Neural cell (in vitro differentiated cells): Measurements from ENCODE around the gene MED16. TPM values are rescaled to one million over a fixed set of nuclear protein-coding genes. Genes with fewer than 3 reads are reported as not detected.

Experiments
- H2AFZ ChIP-seq: fragments of 200-600, 300-800 bp; sonication (generic), shearing (Covaris generic); 2 replicates; pipeline ENCODE4 v1.6.0; 2014; ENCODE audit warnings: low read depth, mild to moderate bottlenecking, antibody characterized with exemption, low read length, moderate library complexity
- H3F3A ChIP-seq: fragments of 200-600 bp; shearing (Covaris generic); 2 replicates; pipeline ENCODE4 v1.6.1; 2016; ENCODE audit warnings: mild to moderate bottlenecking, moderate library complexity, mixed read lengths, antibody characterized with exemption, low read length; ENCODE audit not compliant: insufficient read depth, poor library complexity, severe bottlenecking
- H3K27ac ChIP-seq: fragments of 200-600, 300-800 bp; sonication (generic), shearing (Covaris generic); 2 replicates; pipeline ENCODE4 v1.5.1; 2014; ENCODE audit warnings: mild to moderate bottlenecking, low read length, moderate library complexity
- H3K27me3 ChIP-seq: fragments of 300-800, 200-600 bp; sonication (generic), shearing (Covaris generic); 2 replicates; pipeline ENCODE4 v1.6.0; 2014; ENCODE audit warnings: mild to moderate bottlenecking, low read depth, low read length, moderate library complexity; ENCODE audit not compliant: insufficient read depth
- H3K36me3 ChIP-seq: fragments of 300-800, 200-600 bp; sonication (generic), shearing (Covaris generic); 2 replicates; pipeline ENCODE4 v1.5.1; 2014; ENCODE audit warnings: mild to moderate bottlenecking, antibody characterized with exemption, low read length, moderate library complexity; ENCODE audit not compliant: insufficient read depth
- H3K4me2 ChIP-seq: fragments of 300-800, 200-600 bp; sonication (generic), shearing (Covaris generic); 2 replicates; pipeline ENCODE4 v1.6.0; 2014; ENCODE audit warnings: mild to moderate bottlenecking, low read length
- H3K4me3 ChIP-seq: fragments of 300-800, 200-600 bp; sonication (generic), shearing (Covaris generic); 2 replicates; pipeline ENCODE4 v1.5.1; 2014; ENCODE audit warnings: mild to moderate bottlenecking, low read length, moderate library complexity
- H3K79me2 ChIP-seq: fragments of 200-600 bp; shearing (Covaris generic); replicated peaks from 2 replicates; pipeline ENCODE4 v1.6.0; 2014; ENCODE audit warnings: mild to moderate bottlenecking, low read length, moderate library complexity; ENCODE audit not compliant: insufficient read depth
- H3K9ac ChIP-seq: fragments of 300-800, 200-600 bp; sonication (generic), shearing (Covaris generic); 2 replicates; pipeline ENCODE4 v1.6.1; 2016; ENCODE audit warnings: mild to moderate bottlenecking, low read length, mixed read lengths
- H3K9me2 ChIP-seq: fragments of 200-600 bp; shearing (Covaris generic); 2 replicates; pipeline ENCODE4 v1.6.1; 2016; ENCODE audit warnings: mild to moderate bottlenecking, low read length, mixed read lengths; ENCODE audit not compliant: insufficient read depth
- H3K9me3 ChIP-seq: fragments of 200-600, 300-800 bp; sonication (generic), shearing (Covaris generic); 2 replicates; pipeline ENCODE4 v1.6.1; 2016; ENCODE audit warnings: mild to moderate bottlenecking, mixed run types, low read length, moderate library complexity, mixed read lengths
- H4K20me1 ChIP-seq: fragments of 200-600 bp; shearing (Covaris generic); 2 replicates; pipeline ENCODE4 v1.6.1; 2016; ENCODE audit warnings: mild to moderate bottlenecking, mixed run types; ENCODE audit not compliant: insufficient read depth
- CTCF ChIP-seq: fragments of 450-650 bp; IDR thresholded peaks from 2 replicates; pipeline ENCODE4 v1.5.1; 2014; ENCODE audit warnings: antibody characterized with exemption, mild to moderate bottlenecking, moderate library complexity; ENCODE audit not compliant: poor library complexity, severe bottlenecking
- EP300 ChIP-seq: fragments of 450-650 bp; conservative IDR thresholded peaks from 2 replicates; pipeline ENCODE4 v1.6.1; 2014; ENCODE audit warnings: antibody characterized with exemption, mild to moderate bottlenecking, moderate library complexity; ENCODE audit not compliant: poor library complexity, severe bottlenecking
- EZH2 ChIP-seq: fragments of 200-600, 300-800 bp; shearing (Covaris generic), sonication (generic); IDR thresholded peaks from 2 replicates; pipeline ENCODE4 v1.6.1; 2014; ENCODE audit warnings: antibody characterized with exemption, low read length, borderline replicate concordance, mild to moderate bottlenecking; ENCODE audit not compliant: insufficient read depth, poor library complexity, severe bottlenecking
- MXI1 ChIP-seq: fragments of 450-650 bp; conservative IDR thresholded peaks from 2 replicates; pipeline ENCODE4 v1.6.1; 2014; ENCODE audit warnings: antibody characterized with exemption, mild to moderate bottlenecking; ENCODE audit not compliant: poor library complexity, severe bottlenecking
- POLR2AphosphoS5 ChIP-seq: IDR thresholded peaks from 2 replicates; pipeline ENCODE4 v1.6.1; 2012
- RAD21 ChIP-seq: fragments of 450-650 bp; conservative IDR thresholded peaks from 2 replicates; pipeline ENCODE4 v1.6.1; 2014; ENCODE audit warnings: antibody characterized with exemption, mild to moderate bottlenecking, moderate library complexity
- SMC3 ChIP-seq: fragments of 450-650 bp; conservative IDR thresholded peaks from 2 replicates; pipeline ENCODE4 v1.6.1; 2014; ENCODE audit warnings: antibody characterized with exemption, mild to moderate bottlenecking, moderate library complexity; ENCODE audit not compliant: poor library complexity
- TAF1 ChIP-seq: IDR thresholded peaks from 2 replicates; pipeline ENCODE4 v1.6.1; 2012; ENCODE audit warnings: low read depth
- polyA plus RNA-seq: library from polyadenylated mRNA; depleted of rRNA; stranded (reverse); fragments of >200 nt; gene quantifications from 2 replicates; pipeline ENCODE4 v1.2.3, GENCODE V29; 2014
- TF ChIP-seq, protein P1 (sequence below): IDR thresholded peaks from 2 replicates; pipeline ENCODE4 v1.6.1; 2012; ENCODE audit warnings: borderline replicate concordance

MED16 gene
- polyA plus RNA-seq, 1 donor from 2014 or later: 13.3 TPM

DNA sequence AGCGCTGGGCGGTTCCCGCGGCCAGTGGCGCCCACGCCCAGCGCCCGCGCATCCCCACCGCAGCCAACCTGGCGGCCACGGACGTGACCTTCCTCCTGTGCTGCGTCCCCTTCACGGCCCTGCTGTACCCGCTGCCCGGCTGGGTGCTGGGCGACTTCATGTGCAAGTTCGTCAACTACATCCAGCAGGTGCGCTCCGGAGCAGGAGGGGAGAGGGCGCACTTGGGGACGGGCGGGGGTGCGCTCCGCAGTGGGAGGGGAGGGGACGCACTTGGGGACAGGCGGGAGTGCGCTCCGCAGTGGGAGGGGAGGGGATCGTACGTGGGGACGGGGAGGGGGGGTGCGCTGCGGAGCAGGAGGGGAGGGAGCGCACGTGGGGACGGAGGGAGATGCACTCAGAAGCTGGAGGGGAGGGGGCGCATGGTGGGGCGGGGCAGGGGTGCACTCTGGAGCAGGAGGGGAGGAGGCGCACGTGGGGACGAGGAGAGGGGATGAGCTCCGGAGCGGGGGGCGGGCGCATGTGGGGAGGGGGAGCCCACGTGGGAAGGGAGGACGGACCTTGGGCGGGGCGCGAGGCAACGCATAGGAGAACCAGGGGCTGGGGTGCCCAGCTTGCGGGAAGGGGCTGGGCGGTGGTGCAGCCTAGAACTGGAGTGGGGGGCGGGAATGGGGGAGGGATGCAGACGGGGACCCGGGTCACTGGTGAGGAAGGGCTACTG, 25.7 kb upstream of the MED16 start:
- no peak overlapping the region for H2AFZ ChIP-seq
- TF ChIP-seq EP300 (no peak), POLR2AphosphoS5 (no peak), EZH2 (no peak)
- no peaks in the 10 kb centered on the region for H3K9me3 ChIP-seq
- no peak overlapping the region for H3K4me2 ChIP-seq
- no peaks in the 10 kb centered on the region for H3K36me3 ChIP-seq
- H4K20me1 ChIP-seq: no peaks in the 10 kb centered on the region
- H3F3A ChIP-seq: no peaks in the 10 kb centered on the region
- H3K27ac ChIP-seq: no peak overlapping the region
- H3K4me3 ChIP-seq: peak overlapping the region; percentile 61
- H3K79me2 ChIP-seq: peaks cover 2% of the 10 kb centered on the region
- no peak overlapping the region for H3K9ac ChIP-seq
- H3K27me3 ChIP-seq: peaks cover 49% of the 10 kb centered on the region
- no peaks in the 10 kb centered on the region for H3K9me2 ChIP-seq

DNA sequence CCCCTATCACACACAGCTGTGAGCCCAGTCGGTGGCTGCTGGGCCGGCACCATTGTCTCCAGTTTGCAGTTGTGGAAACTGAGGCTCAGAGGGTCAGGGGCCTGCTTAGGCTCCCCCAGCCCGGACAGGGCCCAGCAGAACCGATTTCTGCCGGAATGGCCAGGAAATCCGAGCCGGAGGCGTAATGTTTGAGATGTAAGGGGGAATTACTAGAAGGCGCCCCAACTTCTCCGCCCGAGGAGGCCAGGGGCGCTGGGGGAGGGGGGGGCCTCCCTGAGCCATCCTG, 25.1 kb upstream of the MED16 start:
- no peak overlapping the region for H3K27ac ChIP-seq
- no peaks in the 10 kb centered on the region for H3K9me3 ChIP-seq
- no peaks in the 10 kb centered on the region for H3K36me3 ChIP-seq
- H4K20me1 ChIP-seq: no peaks in the 10 kb centered on the region
- H3K9ac ChIP-seq: peak overlapping the region; percentile 31
- peaks cover 7% of the 10 kb centered on the region for H3K79me2 ChIP-seq
- no peaks in the 10 kb centered on the region for H3K9me2 ChIP-seq
- no peak for TF ChIP-seq MXI1
- H3K4me2 ChIP-seq: no peak overlapping the region
- peak overlapping the region; percentile 61 for H3K4me3 ChIP-seq
- no peaks in the 10 kb centered on the region for H3F3A ChIP-seq
- peaks cover 49% of the 10 kb centered on the region for H3K27me3 ChIP-seq
- no peak overlapping the region for H2AFZ ChIP-seq

DNA sequence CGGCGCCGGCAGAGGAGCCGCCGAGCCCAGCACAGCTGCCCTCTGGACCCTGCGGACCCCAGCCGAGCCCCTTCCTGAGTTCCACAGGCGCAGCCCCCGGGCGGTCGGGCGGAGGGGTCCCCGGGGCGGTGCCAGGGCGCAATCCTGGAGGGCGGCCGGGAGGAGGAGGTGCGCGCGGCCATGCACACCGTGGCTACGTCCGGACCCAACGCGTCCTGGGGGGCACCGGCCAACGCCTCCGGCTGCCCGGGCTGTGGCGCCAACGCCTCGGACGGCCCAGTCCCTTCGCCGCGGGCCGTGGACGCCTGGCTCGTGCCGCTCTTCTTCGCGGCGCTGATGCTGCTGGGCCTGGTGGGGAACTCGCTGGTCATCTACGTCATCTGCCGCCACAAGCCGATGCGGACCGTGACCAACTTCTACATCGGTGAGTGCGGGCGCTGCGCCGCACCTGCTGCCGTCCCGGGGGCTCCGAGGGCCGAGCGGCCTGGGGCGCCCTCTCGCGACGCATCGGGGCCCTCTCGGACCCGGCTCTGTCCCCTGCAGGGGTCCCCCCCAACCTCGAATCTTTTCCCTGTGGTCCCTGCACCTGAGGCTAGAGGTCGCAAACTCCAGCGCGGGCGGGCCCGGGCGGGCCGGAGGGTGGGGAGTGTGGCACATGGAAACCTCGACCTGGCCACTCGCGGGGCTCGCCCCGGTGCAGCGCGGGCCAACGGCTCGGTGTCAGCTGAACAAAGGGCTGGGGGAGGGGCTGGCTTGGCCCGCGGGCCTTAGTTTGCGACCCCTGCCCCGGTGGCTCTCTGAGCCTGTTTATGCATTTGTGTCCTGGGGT, 24.6 kb upstream of the MED16 start, which contains the start of gene KISS1R:
TSS of gene KISS1R (plus strand) at position 11 of the 829 bp plus-strand sequence. CDS start at position 181, 170 bp downstream.
- H3K9me3 ChIP-seq: no peaks in the 10 kb centered on the region
- no peaks in the 10 kb centered on the region for H4K20me1 ChIP-seq
- H3K4me3 ChIP-seq: peak within 1 kb of the TSS; percentile 61
- no peak within 1 kb of the TSS for H3K27ac ChIP-seq
- H3F3A ChIP-seq: no peaks in the 10 kb centered on the region
- TF ChIP-seq EZH2 (peak; percentile 75), RAD21 (peak; percentile 75), EP300 (no peak), POLR2AphosphoS5 (no peak), CTCF (peak; percentile 76), SMC3 (peak; percentile 73), TAF1 (no peak), MXI1 (no peak)
- TF ChIP-seq, protein P1, sequence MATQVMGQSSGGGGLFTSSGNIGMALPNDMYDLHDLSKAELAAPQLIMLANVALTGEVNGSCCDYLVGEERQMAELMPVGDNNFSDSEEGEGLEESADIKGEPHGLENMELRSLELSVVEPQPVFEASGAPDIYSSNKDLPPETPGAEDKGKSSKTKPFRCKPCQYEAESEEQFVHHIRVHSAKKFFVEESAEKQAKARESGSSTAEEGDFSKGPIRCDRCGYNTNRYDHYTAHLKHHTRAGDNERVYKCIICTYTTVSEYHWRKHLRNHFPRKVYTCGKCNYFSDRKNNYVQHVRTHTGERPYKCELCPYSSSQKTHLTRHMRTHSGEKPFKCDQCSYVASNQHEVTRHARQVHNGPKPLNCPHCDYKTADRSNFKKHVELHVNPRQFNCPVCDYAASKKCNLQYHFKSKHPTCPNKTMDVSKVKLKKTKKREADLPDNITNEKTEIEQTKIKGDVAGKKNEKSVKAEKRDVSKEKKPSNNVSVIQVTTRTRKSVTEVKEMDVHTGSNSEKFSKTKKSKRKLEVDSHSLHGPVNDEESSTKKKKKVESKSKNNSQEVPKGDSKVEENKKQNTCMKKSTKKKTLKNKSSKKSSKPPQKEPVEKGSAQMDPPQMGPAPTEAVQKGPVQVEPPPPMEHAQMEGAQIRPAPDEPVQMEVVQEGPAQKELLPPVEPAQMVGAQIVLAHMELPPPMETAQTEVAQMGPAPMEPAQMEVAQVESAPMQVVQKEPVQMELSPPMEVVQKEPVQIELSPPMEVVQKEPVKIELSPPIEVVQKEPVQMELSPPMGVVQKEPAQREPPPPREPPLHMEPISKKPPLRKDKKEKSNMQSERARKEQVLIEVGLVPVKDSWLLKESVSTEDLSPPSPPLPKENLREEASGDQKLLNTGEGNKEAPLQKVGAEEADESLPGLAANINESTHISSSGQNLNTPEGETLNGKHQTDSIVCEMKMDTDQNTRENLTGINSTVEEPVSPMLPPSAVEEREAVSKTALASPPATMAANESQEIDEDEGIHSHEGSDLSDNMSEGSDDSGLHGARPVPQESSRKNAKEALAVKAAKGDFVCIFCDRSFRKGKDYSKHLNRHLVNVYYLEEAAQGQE: no peak
- no peak within 1 kb of the TSS for H3K4me2 ChIP-seq
- H3K9ac ChIP-seq: peak within 1 kb of the TSS; percentile 31
- H3K36me3 ChIP-seq: no peaks in the 10 kb centered on the region
- H3K27me3 ChIP-seq: peaks cover 49% of the 10 kb centered on the region
- no peaks in the 10 kb centered on the region for H3K9me2 ChIP-seq
- H2AFZ ChIP-seq: no peak within 1 kb of the TSS
- H3K79me2 ChIP-seq: peaks cover 7% of the 10 kb centered on the region
